ENCODE measurements around the gene CSF3R. TPM values are rescaled to one million over a fixed set of nuclear protein-coding genes. Genes with fewer than 3 reads are reported as not detected.

Gene CSF3R
- total RNA-seq, 2 experiments from 2014 or later = not detected

DNA sequence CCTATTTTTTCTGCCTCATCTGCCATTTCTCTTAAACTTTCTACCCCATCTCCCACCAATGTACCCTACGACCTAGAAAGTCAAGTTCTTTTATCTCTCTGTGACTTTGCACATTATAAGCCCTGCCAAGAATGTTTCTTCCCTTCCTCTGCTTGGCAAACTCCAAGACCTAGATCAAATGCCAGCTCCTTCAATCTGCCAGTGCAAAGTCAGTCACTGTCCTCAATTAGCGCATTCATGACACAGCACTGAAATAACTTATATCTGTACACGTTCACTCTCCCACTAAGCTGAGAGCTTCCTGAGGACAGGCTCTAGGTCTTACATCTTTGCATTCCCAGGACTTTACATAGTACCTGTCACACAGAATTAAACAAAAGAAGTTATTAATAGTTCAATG is 63.6 kb downstream of the CSF3R start:
- ChIA-PET CTCF (ENCODE audit: unreplicated experiment) (interaction anchor here (1.5 kb wide), 1 partner anchor 77 kb away, joined by 3 read pairs; no protein-coding TSS in a partner anchor), POLR2A (interaction anchor here (0.8 to 1.5 kb wide), 4 partner anchors 10 to 69 kb away, joined by 4 to 7 read pairs (median 6); no protein-coding TSS in a partner anchor)
- peaks cover 11% of the 10 kb centered on the region for H3K4me1 ChIP-seq (ENCODE audit: insufficient read depth, low read length, poor library complexity, severe bottlenecking)
- H3K36me3 ChIP-seq (ENCODE audit: insufficient read depth, low read length) = no peaks in the 10 kb centered on the region
- no peaks in the 10 kb centered on the region for H3K79me2 ChIP-seq (ENCODE audit: insufficient read depth, low read depth, low read length)
- BruUV-seq (replicated peaks) = no TSS peak
- H3K9me2 ChIP-seq (ENCODE audit: insufficient read depth, low read length) = no peaks in the 10 kb centered on the region
- DNase-seq (ENCODE audit: low spot score) = no peak
- no peak overlapping the region for H2AFZ ChIP-seq (ENCODE audit: low read length)
- H4K20me1 ChIP-seq (ENCODE audit: insufficient read depth, low read length) = no peaks in the 10 kb centered on the region
- TF ChIP-seq, protein P1, sequence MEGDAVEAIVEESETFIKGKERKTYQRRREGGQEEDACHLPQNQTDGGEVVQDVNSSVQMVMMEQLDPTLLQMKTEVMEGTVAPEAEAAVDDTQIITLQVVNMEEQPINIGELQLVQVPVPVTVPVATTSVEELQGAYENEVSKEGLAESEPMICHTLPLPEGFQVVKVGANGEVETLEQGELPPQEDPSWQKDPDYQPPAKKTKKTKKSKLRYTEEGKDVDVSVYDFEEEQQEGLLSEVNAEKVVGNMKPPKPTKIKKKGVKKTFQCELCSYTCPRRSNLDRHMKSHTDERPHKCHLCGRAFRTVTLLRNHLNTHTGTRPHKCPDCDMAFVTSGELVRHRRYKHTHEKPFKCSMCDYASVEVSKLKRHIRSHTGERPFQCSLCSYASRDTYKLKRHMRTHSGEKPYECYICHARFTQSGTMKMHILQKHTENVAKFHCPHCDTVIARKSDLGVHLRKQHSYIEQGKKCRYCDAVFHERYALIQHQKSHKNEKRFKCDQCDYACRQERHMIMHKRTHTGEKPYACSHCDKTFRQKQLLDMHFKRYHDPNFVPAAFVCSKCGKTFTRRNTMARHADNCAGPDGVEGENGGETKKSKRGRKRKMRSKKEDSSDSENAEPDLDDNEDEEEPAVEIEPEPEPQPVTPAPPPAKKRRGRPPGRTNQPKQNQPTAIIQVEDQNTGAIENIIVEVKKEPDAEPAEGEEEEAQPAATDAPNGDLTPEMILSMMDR (conservative IDR thresholded peaks at IDR 0.05; ENCODE audit: low read length) = no peak
- no peak for TF ChIP-seq EZH2phosphoT487 (IDR thresholded peaks at IDR 0.05; ENCODE audit: borderline replicate concordance, low read depth, low read length)
- no peak overlapping the region for H3K4me3 ChIP-seq (ENCODE audit: low read depth, low read length, poor library complexity, severe bottlenecking)
- intact Hi-C loops (cut with micrococcal nuclease; ENCODE audit: unreplicated experiment) = no loop called here
- H3K4me2 ChIP-seq (ENCODE audit: low read length) = no peak overlapping the region
- peaks cover 8% of the 10 kb centered on the region; the same call in 1 of the 2 replicates for H3K9me3 ChIP-seq (ENCODE audit: low read length)
- no peak overlapping the region for H3K27ac ChIP-seq (ENCODE audit: low read depth, low read length, poor library complexity, severe bottlenecking)

DNA sequence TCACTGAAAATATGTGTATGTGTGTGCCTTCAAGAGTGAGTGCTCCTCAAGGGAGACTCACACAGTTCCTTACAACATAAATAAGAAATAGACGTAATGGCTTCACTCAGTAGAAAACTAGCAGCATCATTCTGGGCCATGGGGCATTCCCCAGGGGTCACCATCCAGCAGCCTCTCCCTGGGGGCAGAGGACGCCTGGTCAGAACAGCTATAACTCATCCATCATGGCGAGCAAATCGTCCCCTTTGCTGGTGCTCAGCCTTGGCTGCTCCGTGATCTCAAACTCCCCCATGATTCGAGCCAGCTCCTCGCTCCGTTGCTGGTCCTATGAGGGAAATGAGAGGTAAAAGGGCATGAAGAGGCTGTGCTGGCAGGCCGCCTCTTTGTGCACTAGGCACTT is 64.8 kb downstream of the CSF3R start:
- no peak for TF ChIP-seq EZH2phosphoT487 (IDR thresholded peaks at IDR 0.05; ENCODE audit: borderline replicate concordance, low read depth, low read length)
- TF ChIP-seq, protein P1 (conservative IDR thresholded peaks at IDR 0.05; ENCODE audit: low read length) = no peak
- POLR2A ChIA-PET = interaction anchor here (2.3 kb wide), 1 partner anchor 29 kb away, joined by 5 read pairs; no protein-coding TSS in a partner anchor
- no TSS peak for BruUV-seq (replicated peaks)

More for the DNA sequence above, 64.8 kb downstream of the CSF3R start:
- Histone ChIP-seq H3K4me1 (ENCODE audit: insufficient read depth, low read length, poor library complexity, severe bottlenecking) (peaks cover 11% of the 10 kb centered on the region), H4K20me1 (ENCODE audit: insufficient read depth, low read length) (no peaks in the 10 kb centered on the region), H3K79me2 (ENCODE audit: insufficient read depth, low read depth, low read length) (no peaks in the 10 kb centered on the region), H3K4me2 (ENCODE audit: low read length) (no peak overlapping the region), H3K4me3 (ENCODE audit: low read depth, low read length, poor library complexity, severe bottlenecking) (no peak overlapping the region), H3K27ac (ENCODE audit: low read depth, low read length, poor library complexity, severe bottlenecking) (no peak overlapping the region), H2AFZ (ENCODE audit: low read length) (no peak overlapping the region), H3K9me2 (ENCODE audit: insufficient read depth, low read length) (no peaks in the 10 kb centered on the region), H3K36me3 (ENCODE audit: insufficient read depth, low read length) (no peaks in the 10 kb centered on the region), H3K9me3 (ENCODE audit: low read length) (peaks cover 8% of the 10 kb centered on the region; the same call in 1 of the 2 replicates)
- CTCF ChIA-PET (ENCODE audit: unreplicated experiment) = no interaction called here
- intact Hi-C loops (cut with micrococcal nuclease; ENCODE audit: unreplicated experiment) = no loop called here
- DNase-seq (ENCODE audit: low spot score) = no peak

Small RNA genes lying within 50 kb of the gene (small RNA-seq; reads per million reads assigned to genes)
- 0.26 reads per million for gene SNORA63C

Other genes with a start within 250 kb of the CSF3R start
- gene SH3D21, start 176.5 kb downstream of the CSF3R start, total RNA-seq (2014; rRNA removed; shearing (Covaris generic)) = 15.2 and 16.4 TPM in 2 replicates
- 10.6 and 16.7 TPM in 2 replicates for gene SH3D21, start 176.5 kb downstream of the CSF3R start, total RNA-seq (2022)
- 0.57 and 2.0 TPM in 2 replicates for gene EVA1B, start 159.3 kb downstream of the CSF3R start, total RNA-seq (2014; rRNA removed; shearing (Covaris generic))
- gene EVA1B, start 159.3 kb downstream of the CSF3R start, total RNA-seq (2022) = 0.84 and 0.96 TPM in 2 replicates
- 41.9 and 43.8 TPM in 2 replicates for gene STK40, start 97.0 kb downstream of the CSF3R start, total RNA-seq (2014; rRNA removed; shearing (Covaris generic))
- 81.9 and 83.9 TPM in 2 replicates for gene STK40, start 97.0 kb downstream of the CSF3R start, total RNA-seq (2022)
- 42.3 and 43.2 TPM in 2 replicates for gene LSM10, start 85.0 kb downstream of the CSF3R start, total RNA-seq (2014; rRNA removed; shearing (Covaris generic))
- gene LSM10, start 85.0 kb downstream of the CSF3R start, total RNA-seq (2022) = 132 and 133 TPM in 2 replicates
- 0.82 and 1.4 TPM in 2 replicates for gene OSCP1, start 32.5 kb downstream of the CSF3R start, total RNA-seq (2014; rRNA removed; shearing (Covaris generic))
- gene OSCP1, start 32.5 kb downstream of the CSF3R start, total RNA-seq (2022) = 2.0 and 3.5 TPM in 2 replicates
- 112 and 114 TPM in 2 replicates for gene MRPS15, start 18.5 kb downstream of the CSF3R start, total RNA-seq (2014; rRNA removed; shearing (Covaris generic))
- gene MRPS15, start 18.5 kb downstream of the CSF3R start, total RNA-seq (2022) = 116 and 119 TPM in 2 replicates

All from OCI-LY7 (cell line).